Activated CD4-positive, alpha-beta T cell treated with anti-CD3 and anti-CD28 coated beads for 48 hours (primary cell): ENCODE data around the gene ACTC1.

Experiments used
- DNase-seq: peaks from one replicate; pipeline ENCODE4 v3.0.0-alpha.2; 2020

ACTC1 gene

GRCh38 chr15:34799149-34800101 is 4.1 kb upstream of the ACTC1 start:
- no peak for DNase-seq

- DNase-seq = no peak
These were observed 1.6 kb upstream of the ACTC1 start for GRCh38 chr15:34796847-34797435.

GRCh38 chr15:34794590-34795206 is 651 bp downstream of the ACTC1 start:
- no peak for DNase-seq

DNA sequence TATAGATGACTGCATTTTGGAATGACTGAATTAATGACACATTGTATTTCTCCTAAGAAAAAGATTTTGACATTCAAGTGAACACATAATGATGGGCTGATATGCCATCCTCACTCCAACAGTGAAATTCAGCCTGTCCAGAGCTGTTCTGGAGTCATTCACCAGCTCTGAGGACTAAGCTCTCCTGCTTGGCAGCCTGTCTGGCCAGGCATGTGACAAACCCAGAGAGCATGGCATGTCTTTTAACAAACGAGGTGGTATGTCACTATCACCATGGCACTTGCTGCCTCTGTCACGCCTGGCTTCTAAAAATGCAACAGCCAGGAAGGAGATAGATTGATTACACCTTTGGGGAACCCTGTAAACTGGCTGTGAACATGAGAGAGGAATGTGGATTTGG is 1.4 kb downstream of the ACTC1 start:
- DNase-seq = no peak

- no peak for DNase-seq
These were observed 2.3 kb downstream of the ACTC1 start for GRCh38 chr15:34793071-34793470.

DNA sequence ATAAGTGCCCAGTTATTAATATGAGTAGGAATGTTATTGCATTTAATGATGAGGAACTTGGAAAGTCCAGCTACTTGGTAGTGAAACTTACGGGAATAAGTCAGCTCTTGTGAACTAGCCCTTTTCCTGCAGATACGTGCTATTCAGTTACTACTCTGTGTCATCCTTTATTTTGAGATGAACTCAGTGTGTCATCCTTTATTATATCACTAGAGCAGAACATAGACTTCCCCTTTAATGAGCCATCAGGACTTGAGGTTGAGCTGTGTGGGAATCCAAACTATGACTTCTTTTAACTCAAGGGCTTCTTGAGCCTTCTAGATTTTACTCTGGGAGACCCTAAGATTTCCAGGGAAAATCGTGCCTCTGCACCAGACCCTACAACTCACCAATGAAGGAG is 3.6 kb downstream of the ACTC1 start:
- DNase-seq = no peak

DNA sequence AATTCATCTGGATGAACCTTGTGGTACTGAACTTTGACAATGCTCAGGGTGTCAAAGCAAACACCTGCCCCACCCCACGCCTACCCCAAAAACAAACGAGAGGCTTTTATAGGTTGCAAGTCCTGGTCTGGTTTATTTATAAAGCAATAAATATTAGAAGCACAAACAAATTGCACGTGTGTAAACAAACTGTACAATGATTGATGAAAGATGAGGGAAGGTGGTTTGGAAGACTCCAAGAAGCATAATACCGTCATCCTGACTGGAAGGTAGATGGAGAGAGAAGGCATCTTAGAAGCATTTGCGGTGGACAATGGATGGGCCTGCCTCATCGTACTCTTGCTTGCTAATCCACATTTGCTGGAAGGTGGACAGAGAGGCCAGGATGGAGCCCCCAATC is 5.2 kb downstream of the ACTC1 start:
- no peak for DNase-seq

DNA sequence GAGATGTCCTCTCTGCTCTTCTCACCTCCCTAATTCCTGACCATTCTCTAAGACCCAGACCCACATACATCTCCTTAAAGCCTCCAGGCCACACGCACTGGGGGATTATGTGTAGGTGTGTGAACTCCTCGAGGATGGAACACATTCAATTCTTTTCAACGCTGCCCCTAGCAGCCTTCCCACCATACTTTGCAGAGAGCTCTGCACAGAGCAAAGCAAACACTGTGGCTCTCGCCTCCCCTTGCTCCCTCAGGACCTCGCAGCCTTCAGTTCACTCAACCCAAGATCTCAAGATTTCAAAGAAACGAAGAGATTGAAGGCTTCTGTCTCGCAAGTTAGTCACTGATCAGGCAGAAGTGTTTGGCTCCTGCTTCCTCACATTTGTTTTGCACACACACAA is 6.0 kb downstream of the ACTC1 start:
- no peak for DNase-seq

- DNase-seq = no peak
These were observed 9.1 kb downstream of the ACTC1 start for GRCh38 chr15:34786206-34786605.

DNA sequence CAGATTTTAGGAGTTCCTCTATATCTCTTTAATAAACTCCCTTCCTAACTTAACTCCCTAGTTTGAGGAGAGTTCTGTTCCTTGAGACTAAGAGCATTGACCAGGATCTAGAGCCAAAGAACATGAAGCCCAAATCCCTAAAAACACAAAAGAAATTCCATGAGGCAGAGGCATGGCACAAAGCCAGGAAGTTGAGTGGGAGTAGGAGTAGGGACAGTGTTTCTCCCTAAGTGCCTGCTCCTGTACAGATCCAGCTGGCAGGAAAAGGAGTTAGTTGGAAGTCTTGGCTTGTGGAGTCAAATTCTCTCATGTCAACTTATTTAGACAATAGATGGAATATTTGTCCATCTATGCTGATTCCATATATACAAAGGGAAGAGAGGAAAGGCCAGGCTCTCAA is 11.4 kb downstream of the ACTC1 start:
- DNase-seq = no peak

DNA sequence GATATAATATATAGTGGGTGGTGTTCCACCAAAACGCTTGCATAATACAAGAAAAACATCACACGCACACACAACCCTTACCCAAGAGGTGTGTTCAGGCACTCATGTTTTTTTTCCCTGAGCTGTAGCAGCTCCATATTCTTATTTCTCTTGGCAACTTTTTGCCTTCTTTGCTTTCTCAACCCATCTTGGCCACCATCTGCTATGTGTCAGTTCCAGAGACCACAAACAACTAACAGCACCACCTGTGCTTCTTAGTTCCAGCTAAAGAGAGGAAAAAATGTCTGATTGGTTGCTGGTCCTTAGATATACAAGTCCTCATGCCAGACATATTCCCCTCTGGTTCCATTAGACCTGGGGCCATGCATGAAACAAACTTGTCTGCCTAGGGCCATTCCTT is 11.9 kb downstream of the ACTC1 start:
- DNase-seq = no peak

DNA sequence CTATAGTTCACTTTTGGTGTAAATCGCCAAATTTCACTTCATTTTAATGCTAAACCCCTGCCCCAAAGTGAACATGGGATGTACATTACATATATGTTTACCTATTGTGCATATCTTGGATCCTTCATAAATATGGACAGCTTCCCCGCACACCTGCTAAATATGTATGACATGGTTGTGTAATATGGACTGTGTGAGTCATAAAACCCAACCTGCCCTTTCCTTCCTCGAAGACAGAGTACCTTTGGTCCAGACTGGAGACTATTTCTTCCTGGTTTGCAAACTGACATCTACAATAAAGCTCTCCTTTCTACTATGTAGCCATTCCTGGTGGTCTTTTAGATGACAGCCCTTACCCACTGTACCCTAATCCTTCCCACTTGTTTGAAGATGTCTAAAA is 12.4 kb downstream of the ACTC1 start:
- DNase-seq = no peak

DNA sequence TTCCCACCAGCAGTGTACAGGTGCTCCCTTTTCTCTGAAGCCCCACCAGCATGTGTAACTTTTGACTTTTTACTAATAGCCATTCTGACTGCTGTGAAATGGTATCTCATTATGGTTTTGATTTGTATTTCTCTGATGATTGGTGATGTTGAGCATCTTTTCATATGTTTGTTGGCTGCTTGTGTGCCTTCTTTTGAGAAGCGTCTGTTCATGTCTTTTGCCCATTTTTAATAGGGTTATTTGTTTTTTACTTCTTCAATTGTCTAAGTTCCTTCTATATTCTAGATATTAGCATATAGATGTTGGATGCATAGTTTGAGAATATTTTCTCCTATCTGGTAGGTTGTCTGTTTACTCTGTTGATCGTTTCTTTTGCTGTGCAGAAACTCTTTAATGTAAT is 14.6 kb downstream of the ACTC1 start:
- DNase-seq = no peak

DNA sequence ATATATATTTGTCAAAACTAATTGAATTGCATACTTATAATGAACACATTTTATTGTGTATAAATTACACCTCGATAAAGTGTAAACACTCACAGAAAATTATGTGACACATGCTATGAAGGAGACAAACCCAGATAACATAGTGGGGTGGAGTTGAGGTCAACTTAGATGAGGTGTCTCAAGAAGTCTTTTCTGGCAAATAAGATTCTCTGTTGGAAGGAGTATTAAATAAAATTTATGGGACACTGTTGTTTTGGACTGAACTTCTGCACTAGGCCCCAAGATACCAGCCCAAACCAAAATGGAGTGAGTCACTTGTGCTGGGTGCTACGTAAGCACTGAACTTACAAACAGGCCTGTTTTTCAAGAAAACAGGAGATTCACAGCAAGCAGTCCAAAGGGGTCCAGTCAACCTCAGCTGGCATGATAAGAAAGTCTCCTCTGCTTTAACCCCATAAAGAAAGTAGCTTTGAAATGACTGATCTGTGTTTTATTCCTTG is 18.7 kb downstream of the ACTC1 start:
- no peak for DNase-seq

- no peak for DNase-seq
These were observed 21.4 kb downstream of the ACTC1 start for GRCh38 chr15:34773917-34774316.

DNA sequence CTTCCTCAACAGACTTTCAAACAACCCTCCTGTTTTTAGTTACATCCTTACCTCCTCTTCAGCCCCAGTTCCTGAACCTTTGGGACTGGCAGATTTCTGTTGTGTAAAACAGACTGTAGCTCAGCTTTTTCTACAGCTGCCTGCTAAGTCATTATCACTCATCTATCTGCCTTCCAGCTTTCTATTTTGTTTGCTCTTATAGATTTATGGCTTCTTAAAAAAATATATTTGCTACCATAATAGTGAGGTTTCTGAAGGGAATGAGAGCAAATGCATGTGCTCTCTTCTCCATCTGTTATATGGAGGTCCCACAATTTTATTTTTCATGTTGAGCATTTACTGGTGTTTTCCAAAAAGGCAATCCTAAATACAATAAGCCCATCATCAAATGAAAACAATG is 22.3 kb downstream of the ACTC1 start:
- DNase-seq = no peak

GRCh38 chr15:34772312-34772711 is 23.0 kb downstream of the ACTC1 start:
- DNase-seq = no peak

DNA sequence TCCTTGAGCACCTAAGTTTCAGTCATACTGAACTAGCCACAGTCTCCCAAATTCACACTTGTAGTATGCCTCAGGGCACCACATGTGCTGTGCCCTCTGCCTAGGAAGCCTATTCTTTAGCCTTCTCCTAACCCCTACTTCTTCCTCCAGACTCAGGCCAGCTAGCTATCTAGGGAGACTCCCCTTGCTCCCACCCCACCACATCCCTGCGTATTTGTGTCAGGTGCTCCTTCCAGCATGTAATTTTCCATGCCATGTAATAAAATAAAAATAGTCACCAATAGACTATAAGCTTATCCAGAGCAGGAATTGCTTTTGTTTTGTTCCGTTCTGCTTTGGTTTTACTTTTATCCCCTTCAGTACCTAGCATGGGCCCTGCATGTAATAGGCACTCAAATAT is 25.6 kb downstream of the ACTC1 start:
- no peak for DNase-seq

DNA sequence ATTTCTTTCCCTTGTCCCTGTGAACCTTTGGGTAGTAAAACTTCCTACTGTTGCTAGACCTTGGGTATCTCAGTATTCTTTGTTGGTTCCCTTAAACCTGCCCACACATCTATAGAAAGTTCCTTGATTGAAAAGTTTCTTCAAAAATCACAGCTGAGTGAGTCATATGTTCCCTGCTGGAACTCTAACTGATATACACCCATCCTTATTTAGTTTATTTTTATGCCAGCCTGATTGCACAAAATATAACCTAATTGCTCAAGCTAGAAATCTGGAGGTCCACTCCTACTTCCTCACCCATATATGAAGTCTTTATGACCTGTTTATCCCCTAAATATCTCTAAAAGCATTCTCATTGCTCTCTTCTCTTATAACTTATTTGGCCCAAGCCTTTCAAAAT is 26.8 kb downstream of the ACTC1 start:
- no peak for DNase-seq

- no peak for DNase-seq
These were observed 29.6 kb downstream of the ACTC1 start for GRCh38 chr15:34765741-34766140.

- DNase-seq = no peak
These were observed 34.4 kb downstream of the ACTC1 start for GRCh38 chr15:34760909-34761308.

DNA sequence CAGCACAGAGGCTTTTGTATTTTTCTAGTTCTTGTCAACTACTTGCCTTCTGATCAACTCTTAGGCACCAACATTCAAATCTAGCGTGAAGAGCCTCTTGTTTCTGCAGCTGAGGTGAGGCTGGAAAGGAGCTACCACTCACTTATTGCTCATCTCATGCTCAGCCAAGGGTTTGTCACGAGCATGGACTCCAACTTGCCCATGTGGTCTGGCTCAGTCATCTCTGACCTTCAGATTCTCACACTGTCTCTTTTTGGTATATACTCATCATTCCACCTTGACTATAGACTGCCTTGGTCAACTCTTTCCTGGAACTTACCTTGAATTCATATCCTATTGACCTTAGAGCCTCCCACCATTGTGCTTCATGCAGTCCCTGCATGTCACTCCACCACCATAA is 35.4 kb downstream of the ACTC1 start:
- DNase-seq = no peak

GRCh38 chr15:34759347-34759746 is 36.0 kb downstream of the ACTC1 start:
- DNase-seq = no peak

DNA sequence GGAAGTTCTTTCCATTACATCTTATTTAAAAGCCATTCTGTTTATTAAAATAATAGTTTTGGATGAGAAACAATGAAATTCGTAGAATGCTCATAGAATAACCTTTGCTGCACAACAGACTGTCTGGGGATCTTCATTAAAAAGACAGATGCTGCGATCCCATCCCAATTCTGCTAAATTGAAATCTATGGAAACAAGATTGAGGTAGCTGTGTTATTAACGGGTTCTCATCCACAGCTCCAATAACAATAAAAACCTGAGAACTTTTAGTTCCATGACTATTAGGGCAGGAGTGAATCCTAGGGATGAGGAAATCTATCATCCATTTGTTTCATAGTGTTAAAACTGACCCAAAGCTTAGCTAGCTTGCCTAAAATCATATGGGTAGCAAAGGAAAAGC is 38.1 kb downstream of the ACTC1 start:
- no peak for DNase-seq
